Endothelial cell of umbilical vein (primary cell): ENCODE measurements around the gene TEAD4. TPM values are rescaled to one million over a fixed set of nuclear protein-coding genes. Genes with fewer than 3 reads are reported as not detected.

Source experiments
- BruUV-seq: library from RNA; stranded (reverse); fragments of 400-500 nt; replicated peaks from 2 replicates; lab custom pipeline; 2021; lab: Mats Ljungman, UMichigan
- CTCF ChIA-PET: fragments of 300-600, 350-600 bp; sonication (Branson Sonifier 250); formaldehyde crosslinking; loops from one replicate; lab custom pipeline; 2021; ENCODE audit warnings: antibody characterized with exemption, inconsistent platforms; lab: Charles Lee
- POLR2A ChIA-PET: fragments of 300-600, 350-600 bp; sonication (Branson Sonifier 250); formaldehyde crosslinking; loops from one replicate; lab custom pipeline; 2021; ENCODE audit warnings: antibody characterized with exemption, inconsistent platforms; lab: Charles Lee
- DNase-seq: peaks from one replicate; pipeline ENCODE4 v3.0.0-alpha.2; 2011; ENCODE audit warnings: low read depth, low spot score
- FAIRE-seq: peaks from 2 replicates; lab custom pipeline; 2011; peaks lifted over from hg19 to GRCh38; lab: Jason Lieb, UNC
- H2AFZ ChIP-seq: 2 replicates; pipeline ENCODE4 v1.6.0; 2012; ENCODE audit warnings: low read depth, low read length, control low read depth, inconsistent platforms
- H3K27ac ChIP-seq: 2 replicates; pipeline ENCODE4 v1.5.1; 2011; ENCODE audit warnings: low read depth, mild to moderate bottlenecking, control low read depth, low read length, moderate library complexity; ENCODE audit not compliant: insufficient read depth
- H3K27me3 ChIP-seq, 2 experiments: 2 replicates each; pipeline versions ENCODE4 v1.6.0 to v1.6.1; 2011; ENCODE audit warnings: low read length in 2 of 2, mixed read lengths in 1 of 2; ENCODE audit not compliant: control insufficient read depth in 2 of 2, insufficient read depth in 2 of 2
- H3K36me3 ChIP-seq, 2 experiments: 2 replicates in 1 of 2; 3 replicates in 1 of 2; pipeline ENCODE4 v1.5.1; 2011; ENCODE audit warnings: low read length in 2 of 2, mild to moderate bottlenecking in 1 of 2, moderate library complexity in 1 of 2; ENCODE audit not compliant: control insufficient read depth in 2 of 2, insufficient read depth in 2 of 2; ENCODE audit errors: extremely low read depth in 1 of 2
- H3K4me1 ChIP-seq: 3 replicates; pipeline ENCODE4 v1.5.1; 2011; ENCODE audit warnings: mild to moderate bottlenecking, low read length; ENCODE audit not compliant: control insufficient read depth, insufficient read depth; ENCODE audit errors: extremely low read depth
- H3K4me2 ChIP-seq: 2 replicates; pipeline ENCODE4 v1.6.1; 2011; ENCODE audit warnings: low read length, control low read depth, mixed read lengths; ENCODE audit not compliant: insufficient read depth
- H3K4me3 ChIP-seq, 3 experiments: fragments of 200-600 bp in 1 of 3; sonication (generic), shearing (Covaris generic) in 1 of 3; replicated peaks in 1 of 3; 2 replicates each; pipeline ENCODE4 v1.5.1; 2011 to 2016; ENCODE audit warnings: control low read depth in 3 of 3, low read length in 3 of 3, mild to moderate bottlenecking in 2 of 3, inconsistent platforms in 1 of 3, low read depth in 1 of 3, moderate library complexity in 1 of 3; ENCODE audit not compliant: insufficient read depth in 1 of 3
- H3K79me2 ChIP-seq: 2 replicates; pipeline ENCODE4 v1.6.0; 2012; ENCODE audit warnings: low read length, inconsistent platforms; ENCODE audit not compliant: control insufficient read depth, insufficient read depth
- H3K9ac ChIP-seq: replicated peaks from 2 replicates; pipeline ENCODE3; 2011; ENCODE audit warnings: low read length, control low read depth; ENCODE audit not compliant: insufficient read depth; ENCODE audit errors: extremely low read depth
- H3K9me1 ChIP-seq: replicated peaks from 3 replicates; pipeline ENCODE4 v1.6.0; 2011; ENCODE audit warnings: mild to moderate bottlenecking, low read length; ENCODE audit not compliant: control insufficient read depth, insufficient read depth; ENCODE audit errors: extremely low read depth
- H3K9me3 ChIP-seq: replicated peaks from 2 replicates; pipeline ENCODE4 v1.5.1; 2012; ENCODE audit warnings: low read length, inconsistent platforms; ENCODE audit not compliant: control insufficient read depth, insufficient read depth
- H4K20me1 ChIP-seq: replicated peaks from 2 replicates; pipeline ENCODE3; 2011; ENCODE audit warnings: mild to moderate bottlenecking, low read length; ENCODE audit not compliant: control insufficient read depth, insufficient read depth; ENCODE audit errors: extremely low read depth
- CTCF ChIP-seq, 2 donors: IDR thresholded peaks; 1 replicate in 1 of 2; 2 replicates in 1 of 2; pipeline ENCODE4 v1.5.1; 2011; ENCODE audit warnings: low read length in 2 of 2, mild to moderate bottlenecking in 2 of 2, moderate library complexity in 2 of 2, control low read depth in 1 of 2, inconsistent platforms in 1 of 2, low read depth in 1 of 2; ENCODE audit not compliant: insufficient read depth in 1 of 2; ENCODE audit errors: extremely low read depth in 1 of 2
- EZH2 ChIP-seq: IDR thresholded peaks from 2 replicates; pipeline ENCODE4 v1.6.1; 2012; ENCODE audit warnings: borderline replicate concordance, low read depth, mild to moderate bottlenecking, moderate library complexity, low read length, inconsistent platforms; ENCODE audit not compliant: severe bottlenecking
- FOS ChIP-seq: IDR thresholded peaks from 2 replicates; pipeline ENCODE4 v1.6.1; 2011; ENCODE audit warnings: mild to moderate bottlenecking, low read length, moderate library complexity, borderline replicate concordance; ENCODE audit not compliant: insufficient read depth
- GATA2 ChIP-seq: IDR thresholded peaks from 2 replicates; pipeline ENCODE4 v1.7.0; 2011; ENCODE audit warnings: low read depth, mild to moderate bottlenecking, moderate library complexity, mixed read lengths, low read length; ENCODE audit not compliant: insufficient read length, insufficient read depth
- JUN ChIP-seq: IDR thresholded peaks from 2 replicates; pipeline ENCODE4 v1.6.1; 2011; ENCODE audit warnings: borderline replicate concordance, low read depth; ENCODE audit not compliant: insufficient read length, insufficient read depth
- MYC ChIP-seq: IDR thresholded peaks from one replicate; pipeline ENCODE4 v1.6.1; 2011; ENCODE audit warnings: mild to moderate bottlenecking, low read depth, low read length
- POLR2A ChIP-seq: IDR thresholded peaks from 2 replicates; pipeline ENCODE4 v1.6.1; 2012; ENCODE audit warnings: low read depth, mild to moderate bottlenecking, control low read depth, low read length
- POLR2AphosphoS5 ChIP-seq: IDR thresholded peaks from 2 replicates; pipeline ENCODE4 v1.6.1; 2012; ENCODE audit warnings: low read depth, mild to moderate bottlenecking, control low read depth, low read length, moderate library complexity; ENCODE audit not compliant: insufficient read depth
- dilution Hi-C: fragments of 300-500 bp; cut with MboI; formaldehyde crosslinking; loops from one replicate; pipeline ENCODE4 v1.15.0; 2019; ENCODE audit warnings: low sequenced_read_pairs; ENCODE audit not compliant: extremely low pct_ligation_motif_present
- intact Hi-C: fragments of 100-400 bp; cut with micrococcal nuclease; formaldehyde crosslinking; loops from one replicate; pipeline ENCODE4 v1.10.0; 2022
- polyA plus RNA-seq, 4 experiments: library from polyadenylated mRNA; depleted of rRNA in 3 of 4; stranded (reverse) in 3 of 4; unstranded in 1 of 4; fragments of >200 nt; gene quantifications; 2 replicates each; pipeline versions ENCODE4 v1.2.1 to v1.2.3, GENCODE V29; 2011 to 2012; ENCODE audit warnings: missing spikeins in 1 of 4
- total RNA-seq: library from RNA; stranded (reverse); gene quantifications from 2 replicates; pipeline ENCODE4 v1.2.3, GENCODE V29; 2021
- TF ChIP-seq, protein P1 (sequence below): IDR thresholded peaks from 2 replicates; pipeline ENCODE4 v1.6.1; 2011; ENCODE audit not compliant: insufficient read depth, insufficient read length

Gene TEAD4
- total and polyA plus RNA-seq, 2 donors (not counting 3 experiments of a cell fraction or from before 2014, with no cell fraction given): 34.4 to 46.0 TPM

DNA sequence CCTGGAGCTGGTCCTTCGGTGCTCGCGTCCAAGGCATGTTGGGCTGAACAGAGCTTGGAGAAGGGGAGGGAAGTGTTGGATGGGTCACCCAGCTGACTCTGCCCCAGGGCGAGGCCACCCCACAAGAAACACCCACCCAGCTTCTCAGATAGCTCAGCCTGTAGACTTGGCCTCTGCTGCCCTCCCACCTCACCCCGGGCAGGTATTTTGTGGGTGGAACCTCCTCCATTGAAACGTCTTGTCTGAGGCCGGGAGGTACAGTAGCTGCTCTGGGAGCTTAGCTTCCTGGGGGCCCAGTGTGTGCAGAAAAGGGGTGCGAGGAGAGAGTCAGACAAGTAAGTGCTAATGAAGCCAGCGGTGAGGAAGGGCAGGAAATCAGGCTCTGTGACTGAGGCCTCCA lies 63.2 kb downstream of the TEAD4 start:
- H3K27me3 ChIP-seq: no peaks in the 10 kb centered on the region
- H3K27ac ChIP-seq: no peak overlapping the region
- CTCF ChIA-PET: interaction anchor here (1.1 to 1.2 kb wide), 2 partner anchors 12 to 137 kb away, joined by 4 read pairs; no protein-coding TSS in a partner anchor
- FAIRE-seq (no peak), DNase-seq (no peak)
- no peaks in the 10 kb centered on the region for H4K20me1 ChIP-seq
- no peaks in the 10 kb centered on the region for H3K4me1 ChIP-seq
- no peaks in the 10 kb centered on the region for H3K79me2 ChIP-seq
- dilution Hi-C loops (no loop called here), intact Hi-C loops (no loop called here)
- H3K36me3 ChIP-seq: peaks cover 11 to 21% of the 10 kb centered on the region in 2 experiments
- H3K4me2 ChIP-seq: no peak overlapping the region
- TF ChIP-seq GATA2 (no peak), POLR2A (no peak), POLR2AphosphoS5 (no peak), MYC (no peak), EZH2 (no peak), FOS (no peak), CTCF (IDR thresholded peaks at IDR 0.05; ENCODE audit: extremely low read depth in 1 of 2, insufficient read depth in 1 of 2, low read depth in 1 of 2, low read length in 2 of 2) (no peak), JUN (no peak)
- TF ChIP-seq, protein P1, sequence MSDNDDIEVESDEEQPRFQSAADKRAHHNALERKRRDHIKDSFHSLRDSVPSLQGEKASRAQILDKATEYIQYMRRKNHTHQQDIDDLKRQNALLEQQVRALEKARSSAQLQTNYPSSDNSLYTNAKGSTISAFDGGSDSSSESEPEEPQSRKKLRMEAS: no peak
- POLR2A ChIA-PET: no interaction called here
- no peak overlapping the region for H2AFZ ChIP-seq
- no peak overlapping the region for H3K4me3 ChIP-seq
- BruUV-seq: no TSS peak
- no peaks in the 10 kb centered on the region for H3K9me3 ChIP-seq
- no peak overlapping the region for H3K9ac ChIP-seq
- H3K9me1 ChIP-seq: no peaks in the 10 kb centered on the region
